Activated CD4-positive, CD25-positive, alpha-beta regulatory T cell treated with anti-CD3 and anti-CD28 coated beads, Interleukin-2, amount 50 U/mL, for 24 hours (primary cell): ENCODE results near the gene GPR39.

ENCODE experiments used
- ATAC-seq, 2 donors: fragments of 150-1000 bp; cut with Tn5 transposase; one replicate each; pipeline ENCODE4 v1.10.0; 2021; ENCODE audit warnings: mild to moderate bottlenecking in 1 of 2, moderate library complexity in 1 of 2

Gene GPR39

DNA sequence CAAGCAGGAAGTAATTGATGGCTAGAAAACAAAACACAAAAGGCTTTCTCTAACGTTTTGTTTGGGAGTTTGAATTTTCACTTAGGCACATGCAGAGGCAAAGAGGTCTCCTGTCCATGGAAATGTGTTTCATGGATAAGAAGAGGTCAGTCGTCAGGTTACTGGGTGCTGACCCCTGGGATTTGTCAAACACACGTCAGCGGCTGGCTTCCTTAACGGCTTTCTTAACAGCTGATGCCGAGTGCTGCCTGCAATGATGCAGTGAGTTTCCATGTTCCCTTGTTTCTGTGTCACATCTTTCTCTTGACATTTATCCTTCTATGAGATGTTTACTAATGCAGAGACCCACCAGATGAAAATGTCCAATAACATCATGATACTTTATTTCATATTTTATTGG, 31.7 kb downstream of the GPR39 start:
- no peak for ATAC-seq

DNA sequence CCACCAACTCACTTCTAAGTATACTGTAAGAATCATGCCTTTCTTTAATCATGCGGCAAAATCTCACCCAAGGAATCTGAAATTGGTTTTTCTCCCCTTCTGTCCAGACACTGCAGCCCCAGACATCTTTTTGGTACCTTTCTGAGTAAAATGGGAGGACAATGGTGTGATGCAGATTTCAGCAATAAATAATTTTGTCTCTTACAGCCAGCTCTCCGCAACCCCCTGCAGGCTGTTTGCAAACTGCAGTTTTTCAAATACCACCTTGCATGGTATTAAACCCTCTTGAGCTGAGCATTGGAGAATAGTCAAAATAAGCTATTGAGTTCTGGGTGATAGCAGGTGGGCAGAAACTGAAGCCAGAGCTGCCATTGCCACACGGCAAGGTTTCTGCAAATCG, 32.2 kb downstream of the GPR39 start:
- ATAC-seq = no peak

DNA sequence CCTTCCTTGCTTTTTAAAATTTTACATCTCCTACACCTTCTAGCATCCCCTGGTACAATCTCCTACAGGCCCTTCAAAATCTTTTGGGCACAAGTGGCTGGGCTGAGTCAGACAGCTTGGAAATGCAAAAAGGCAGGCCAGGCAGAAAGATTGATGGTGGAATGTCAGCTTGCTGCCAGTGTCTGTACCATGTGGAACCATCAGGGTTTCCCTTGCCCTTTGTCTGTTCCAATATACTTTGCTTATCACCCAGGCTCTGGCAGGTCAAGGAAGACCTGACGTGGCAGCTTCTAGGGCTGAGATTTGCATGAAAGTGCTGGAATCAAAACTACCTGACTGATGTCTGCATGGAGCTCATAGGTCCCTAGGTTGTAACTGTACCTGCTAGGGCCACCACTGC, 33.3 kb downstream of the GPR39 start:
- ATAC-seq = no peak

DNA sequence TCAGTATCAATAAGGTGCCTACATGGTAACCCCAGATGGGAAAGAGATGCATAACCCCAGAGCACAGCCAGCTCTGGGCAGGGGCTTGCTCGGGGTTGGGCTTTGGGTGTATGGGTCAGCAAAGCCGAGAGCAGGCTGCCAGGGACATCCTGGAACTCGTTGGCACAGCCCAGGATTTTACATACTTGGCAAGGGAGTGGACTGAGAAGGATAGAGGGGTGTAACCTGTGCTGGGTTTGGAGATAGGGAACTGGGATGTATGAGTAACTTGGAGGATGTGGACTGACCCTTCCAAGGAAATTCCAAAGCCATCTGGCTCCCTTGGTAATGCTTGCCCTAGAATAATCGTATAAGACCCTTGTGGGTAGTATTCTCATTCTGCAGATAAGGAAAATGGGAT, 44.2 kb downstream of the GPR39 start:
- ATAC-seq = no peak

DNA sequence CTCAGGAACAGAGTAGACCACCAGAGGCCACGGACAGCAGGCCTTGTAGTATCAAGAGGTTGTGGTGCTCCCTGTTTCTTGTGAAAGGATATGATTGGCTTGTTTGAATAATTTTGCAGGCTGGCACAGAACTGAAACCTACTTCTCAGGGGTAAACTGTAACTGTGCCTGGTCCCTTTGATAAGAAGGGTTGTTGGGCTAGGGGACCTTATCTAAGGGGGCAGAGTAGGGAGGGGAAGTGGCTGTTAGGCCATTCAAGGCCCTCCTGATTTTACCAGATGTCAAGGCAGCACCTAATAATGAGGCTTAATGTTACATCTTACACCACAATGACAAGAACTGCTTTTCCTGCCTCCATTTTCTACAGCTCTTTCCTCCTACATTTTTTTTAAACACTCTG, 45.6 kb downstream of the GPR39 start:
- ATAC-seq = no peak

DNA sequence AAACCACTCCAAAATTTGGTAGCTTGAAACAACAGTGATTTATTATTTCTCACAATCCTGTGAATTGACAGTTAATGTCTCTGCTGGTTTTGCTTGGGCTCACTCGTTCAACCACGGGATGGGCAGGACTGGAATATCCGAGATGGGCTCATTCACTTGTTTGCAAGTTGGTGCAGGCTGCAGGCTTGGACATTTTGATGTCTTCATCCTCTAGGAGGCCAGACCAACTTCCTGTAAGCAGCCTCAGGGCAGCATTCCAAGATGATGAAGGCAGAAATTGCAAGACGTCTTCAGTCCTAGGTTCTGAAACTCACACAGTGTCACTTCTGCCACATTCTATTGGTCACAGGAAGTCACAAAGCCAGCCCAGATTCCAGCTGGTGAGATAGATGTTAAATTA, 47.1 kb downstream of the GPR39 start:
- ATAC-seq = no peak

DNA sequence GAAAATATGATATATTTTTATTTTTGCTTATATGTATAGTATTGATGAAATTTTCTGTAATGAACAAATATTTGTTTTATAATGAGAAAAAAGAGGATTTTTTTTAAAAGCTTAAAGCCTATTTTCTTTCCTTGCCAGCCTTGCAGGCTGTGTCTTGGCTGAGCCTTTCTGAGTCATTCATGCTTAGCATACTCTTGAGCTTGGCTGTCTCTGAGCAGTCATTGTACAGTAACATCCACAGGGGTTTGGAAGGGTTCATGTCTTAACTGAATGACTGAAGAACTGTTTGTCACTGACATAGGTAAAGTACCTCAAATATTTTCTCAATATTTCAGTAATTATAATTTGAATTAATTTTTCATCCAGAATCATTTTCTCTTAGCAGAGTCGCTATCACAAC, 49.3 kb downstream of the GPR39 start:
- no peak for ATAC-seq

DNA sequence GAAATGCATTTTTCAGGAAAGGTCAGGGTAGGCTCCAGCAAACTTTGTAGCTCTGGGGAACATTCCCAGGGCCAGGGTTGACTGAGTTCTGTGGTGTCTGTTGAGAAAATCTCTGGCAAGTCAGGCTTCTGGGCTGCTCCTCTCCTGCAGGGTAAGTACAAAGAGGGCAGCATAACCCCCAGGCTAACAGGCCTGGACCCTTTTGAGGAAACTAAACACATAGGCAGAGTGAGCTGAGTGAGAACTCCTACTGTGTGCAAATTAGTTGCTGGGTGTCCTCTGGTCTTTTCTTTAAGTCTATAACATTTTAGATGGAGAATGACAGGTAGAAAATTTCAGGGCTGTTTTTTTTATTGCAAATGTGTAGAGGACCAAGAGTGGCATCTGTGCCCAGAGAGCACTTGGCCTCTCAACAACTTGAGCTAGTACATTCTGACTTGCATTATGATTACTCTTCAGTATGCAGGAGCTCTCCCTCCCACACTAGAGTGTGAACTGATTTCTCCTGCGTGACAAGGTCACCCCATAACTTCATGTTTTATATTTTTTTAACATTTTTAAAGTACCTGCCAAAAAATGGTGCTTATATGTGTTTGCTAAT, 49.9 kb downstream of the GPR39 start:
- no peak for ATAC-seq

DNA sequence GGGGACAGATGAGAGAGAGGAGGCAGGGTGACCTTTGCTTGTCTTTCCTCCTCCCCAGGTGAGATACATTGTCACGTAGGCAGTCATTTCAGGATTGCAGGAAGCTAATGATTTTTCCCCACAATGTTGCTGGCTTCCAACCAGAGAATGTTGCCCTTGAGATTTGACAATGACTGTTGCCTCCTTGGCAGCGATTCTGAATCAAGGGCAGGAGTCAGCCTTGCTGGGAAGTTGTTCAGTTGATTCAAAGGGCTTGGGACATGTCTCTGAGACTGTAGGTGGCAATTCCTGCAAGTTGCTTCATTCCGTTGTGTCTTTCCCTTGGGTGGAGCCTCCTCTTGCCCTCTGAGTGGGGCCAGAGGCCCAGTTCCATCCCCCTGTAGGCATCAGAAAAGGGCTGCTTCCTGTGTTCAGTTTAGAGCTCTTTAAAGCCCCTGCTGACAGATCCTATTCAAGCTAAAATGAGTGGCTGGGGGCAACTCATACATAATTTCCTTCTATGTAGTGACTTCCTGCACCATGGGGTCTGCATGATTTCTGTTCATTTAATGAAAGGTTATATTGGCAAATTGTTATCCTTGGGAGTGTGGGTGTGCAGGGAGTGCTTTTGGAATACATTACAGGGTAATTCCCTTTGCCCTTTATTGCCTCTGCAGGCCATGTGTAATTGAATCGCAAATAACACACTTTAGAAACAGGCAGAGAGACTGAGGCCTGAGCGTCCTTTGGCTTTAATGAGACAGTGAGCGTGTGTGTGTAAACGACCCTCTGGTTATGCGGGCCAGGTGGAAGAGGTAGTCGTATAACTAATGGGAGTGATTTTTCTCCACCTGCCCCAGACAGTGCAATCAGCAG, 52.4 kb downstream of the GPR39 start:
- no peak for ATAC-seq

DNA sequence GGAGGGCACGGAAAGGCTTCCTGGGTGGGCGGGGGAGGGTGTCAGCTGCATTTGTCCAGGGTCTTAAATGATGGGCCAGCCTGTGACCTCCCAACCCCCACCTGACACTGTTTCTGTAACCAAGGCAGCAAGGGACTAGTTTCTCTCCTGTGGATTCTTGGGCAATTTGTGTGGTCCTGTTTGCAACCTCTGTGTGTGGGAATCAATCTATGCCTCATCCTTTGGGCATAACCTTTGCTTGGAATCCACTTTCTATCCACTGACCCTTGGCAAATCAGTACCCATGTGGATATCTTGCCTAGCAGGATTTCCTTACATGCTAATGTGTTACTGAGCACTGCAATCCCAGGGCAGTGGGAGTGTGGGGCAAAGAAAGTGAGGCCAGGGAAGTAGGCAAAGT, 54.1 kb downstream of the GPR39 start:
- ATAC-seq = no peak

DNA sequence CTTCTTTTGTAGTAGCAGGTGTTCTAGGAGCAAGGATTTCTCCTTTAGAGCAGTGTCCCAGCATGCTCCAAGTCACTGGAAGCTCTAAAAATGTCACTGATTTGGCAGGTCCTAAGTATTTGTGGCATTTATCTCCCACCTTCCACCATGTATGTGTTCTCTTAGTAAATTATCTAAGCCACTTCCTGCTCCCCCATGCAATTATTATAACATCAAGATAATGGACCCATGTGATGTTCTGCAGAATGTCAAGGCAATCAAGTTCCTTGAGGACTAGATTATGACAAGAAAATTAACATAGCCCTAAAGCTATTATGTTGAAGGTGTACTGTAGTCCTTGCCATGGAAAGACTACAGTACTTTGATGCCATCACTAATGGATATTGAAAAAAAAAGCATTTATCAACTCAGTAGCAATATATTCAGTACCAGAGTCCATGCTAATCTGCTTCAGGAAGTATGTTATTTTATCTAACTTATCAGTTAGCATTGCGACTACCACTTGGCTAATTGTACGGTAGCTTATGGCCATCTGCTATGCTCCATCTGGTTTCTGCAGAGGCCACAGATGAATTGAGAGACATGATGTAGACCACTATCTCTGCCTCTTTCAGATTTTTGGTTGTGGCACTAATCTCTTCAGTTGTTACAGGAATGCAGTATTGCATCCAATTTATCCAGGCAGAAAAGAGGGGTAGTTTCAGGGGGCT, 56.7 kb downstream of the GPR39 start:
- no peak for ATAC-seq

DNA sequence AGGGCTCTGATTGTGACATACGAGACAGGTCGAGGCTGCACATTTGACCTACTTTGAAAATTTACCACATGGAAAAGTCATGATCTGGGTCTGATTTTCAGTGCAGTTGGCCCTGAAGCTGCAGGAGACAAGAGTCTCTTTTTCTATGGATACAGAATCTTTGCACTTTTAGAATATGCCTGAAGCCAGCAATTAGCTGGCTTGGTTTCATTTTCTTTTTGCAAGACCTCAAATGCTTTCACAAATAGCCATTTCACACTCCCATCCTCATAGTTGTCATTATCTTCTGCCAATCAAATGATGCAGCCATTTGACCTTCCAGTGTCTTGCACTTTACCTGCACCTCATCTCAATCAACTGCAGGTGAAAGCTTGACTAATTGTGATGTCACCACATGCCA, 59.0 kb downstream of the GPR39 start:
- no peak for ATAC-seq

DNA sequence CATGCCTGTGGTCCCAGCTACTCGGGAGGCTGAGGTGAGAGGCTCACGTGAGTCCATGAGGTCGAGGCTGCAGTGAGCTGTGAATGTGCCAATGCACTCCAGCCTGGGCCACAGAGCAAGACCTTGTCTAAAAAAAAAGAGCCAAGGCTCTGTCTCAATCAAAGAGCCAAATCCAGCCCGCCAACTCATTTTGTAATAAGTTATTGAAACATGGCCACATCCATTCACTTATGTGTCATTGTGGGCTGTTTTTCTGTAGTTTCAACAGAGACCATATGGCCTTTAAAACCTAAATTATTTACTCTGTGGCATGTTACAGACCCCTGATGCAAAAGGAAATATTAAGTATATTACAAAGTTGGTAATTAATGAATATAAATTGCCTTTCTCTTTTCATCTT, 60.8 kb downstream of the GPR39 start:
- no peak for ATAC-seq

DNA sequence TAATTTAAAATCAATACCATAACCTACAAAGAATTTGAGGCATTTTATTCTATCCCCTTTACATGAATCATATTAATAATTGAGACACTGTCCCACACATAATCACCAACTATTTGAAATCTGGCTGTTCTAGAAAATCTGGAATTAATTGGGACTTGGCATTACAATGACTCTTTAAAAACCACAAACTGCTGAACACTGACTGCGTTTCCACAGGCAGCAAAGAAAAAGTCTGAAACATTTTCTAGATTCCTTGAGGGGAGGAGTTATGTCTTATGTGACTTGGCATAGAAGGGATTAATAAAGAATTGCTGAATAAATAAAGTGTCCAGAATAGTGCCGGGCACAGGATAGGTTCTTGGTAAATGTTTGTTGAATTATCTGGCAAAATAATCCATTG, 61.4 kb downstream of the GPR39 start:
- ATAC-seq = no peak

DNA sequence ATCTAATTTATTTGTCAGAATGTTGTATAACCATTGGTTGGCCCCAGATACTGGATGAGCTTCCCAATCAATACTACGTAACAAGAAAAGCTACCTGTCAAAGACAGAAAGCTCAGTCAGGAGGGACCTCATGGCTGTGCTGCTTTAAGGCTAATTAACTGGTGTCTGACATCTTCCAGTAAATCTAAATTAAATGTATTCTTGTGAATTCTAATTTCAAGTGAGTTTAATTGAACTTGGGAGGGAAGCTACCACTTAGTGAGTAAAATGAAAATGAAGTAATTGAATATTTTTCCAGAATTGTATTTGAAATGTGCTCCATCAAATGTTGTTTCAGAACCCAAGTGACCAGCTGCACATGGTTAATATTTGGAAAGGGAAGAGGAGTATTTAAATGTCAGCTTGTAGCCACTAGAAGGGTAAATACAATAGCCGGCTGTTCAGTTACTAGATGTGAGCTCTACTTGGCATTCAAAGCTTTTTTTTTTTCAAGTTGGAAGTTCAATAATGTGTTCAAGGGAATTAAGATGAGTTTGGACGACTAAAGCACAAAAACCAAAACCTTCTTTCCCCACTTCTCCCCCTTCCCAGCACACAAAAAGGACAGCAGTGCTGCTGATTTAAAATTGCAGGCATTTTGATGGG, 62.0 kb downstream of the GPR39 start:
- no peak for ATAC-seq

DNA sequence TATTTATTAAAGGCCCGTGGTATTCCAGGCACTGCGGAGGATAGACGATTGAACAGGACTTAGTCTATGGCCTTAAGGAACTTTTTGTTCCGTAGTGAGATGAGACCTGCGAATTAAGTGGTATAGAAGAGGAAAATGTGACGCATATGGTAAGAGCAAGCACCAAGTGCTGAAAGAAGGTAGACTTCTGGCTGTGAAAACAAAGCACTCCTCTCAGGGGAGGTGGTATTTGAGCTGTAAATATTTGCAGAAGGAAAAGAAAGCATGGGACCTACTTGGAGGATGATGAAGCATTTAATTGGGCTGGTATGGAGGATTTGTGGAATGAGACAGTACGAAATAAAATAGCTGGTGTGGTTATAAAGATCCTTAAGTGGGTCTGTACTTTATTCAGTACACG, 62.5 kb downstream of the GPR39 start:
- no peak for ATAC-seq

DNA sequence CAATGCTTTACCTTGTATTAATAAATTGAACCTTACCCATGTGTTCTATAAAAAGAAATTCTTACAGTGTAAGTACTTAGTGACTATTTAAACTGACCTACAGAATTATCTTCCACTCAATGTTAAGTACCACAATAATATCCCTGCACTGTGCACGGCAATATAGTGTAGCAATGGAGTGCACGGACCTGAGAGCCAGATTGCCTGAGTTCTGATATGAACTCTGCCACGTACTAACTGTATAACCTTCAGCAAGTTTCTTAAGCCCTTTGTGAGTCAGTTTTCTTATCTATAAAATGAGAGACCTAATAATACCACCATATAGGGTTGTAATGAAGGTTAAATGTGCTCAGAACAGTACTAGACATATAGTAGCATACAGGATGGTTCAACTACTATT, 66.2 kb downstream of the GPR39 start:
- ATAC-seq = no peak

DNA sequence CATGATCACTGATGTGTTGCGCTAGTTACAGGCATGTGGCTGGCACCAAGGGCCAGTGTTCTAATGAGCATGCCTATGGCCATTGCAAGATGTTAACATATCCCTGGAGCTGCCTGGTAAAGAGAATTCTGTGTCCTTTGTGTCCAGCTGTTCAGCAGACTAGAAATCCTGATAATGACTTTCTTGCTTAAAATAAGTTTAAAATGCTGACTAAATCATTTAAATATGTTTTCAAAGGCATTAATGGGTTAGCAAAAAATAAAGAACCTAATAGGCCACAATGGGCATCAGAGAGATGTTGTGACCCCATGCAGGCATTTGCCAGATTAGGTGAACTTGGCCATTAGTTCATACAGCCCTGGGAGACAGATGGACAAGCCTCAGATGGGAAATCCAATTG, 67.5 kb downstream of the GPR39 start:
- no peak for ATAC-seq

DNA sequence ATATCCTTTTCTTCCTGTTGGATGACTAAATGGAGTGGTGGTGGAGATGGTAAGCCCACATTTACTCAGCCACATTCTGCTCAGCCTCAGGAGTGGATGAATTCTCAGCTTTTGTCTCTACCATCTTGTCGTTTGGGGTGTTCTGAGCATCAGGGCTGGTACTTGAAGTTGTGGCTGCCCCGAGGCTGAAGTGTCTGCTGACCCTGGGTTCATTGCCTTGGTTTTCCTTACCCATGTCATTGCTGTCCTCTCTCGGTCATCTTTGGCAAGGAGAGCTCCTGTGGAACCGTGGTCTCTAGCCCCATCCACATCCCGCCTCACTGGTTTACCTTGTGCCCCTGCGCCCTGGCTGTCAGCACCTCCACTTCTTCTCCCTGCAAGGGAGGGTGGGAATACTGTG, 71.9 kb downstream of the GPR39 start:
- no peak for ATAC-seq

DNA sequence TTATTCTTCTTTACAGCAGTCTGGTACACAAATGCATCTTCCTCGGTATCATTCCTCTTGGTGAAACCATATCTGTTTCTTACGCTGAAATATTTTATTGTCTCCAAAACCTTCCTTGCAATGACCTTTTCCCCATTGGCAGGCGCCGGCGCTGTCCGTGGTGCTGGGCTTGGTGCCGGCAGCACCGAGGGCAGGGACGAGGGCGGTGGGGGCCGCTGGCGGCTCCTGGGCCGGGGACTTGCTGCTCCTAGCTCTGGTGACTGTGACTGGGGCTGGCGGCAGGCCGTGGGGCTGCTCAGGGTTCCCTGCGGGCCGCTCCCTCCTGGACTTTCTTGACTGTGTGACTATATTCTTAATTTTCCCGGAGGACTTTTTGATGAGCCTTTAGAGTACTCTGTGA, 72.5 kb downstream of the GPR39 start:
- no peak for ATAC-seq

DNA sequence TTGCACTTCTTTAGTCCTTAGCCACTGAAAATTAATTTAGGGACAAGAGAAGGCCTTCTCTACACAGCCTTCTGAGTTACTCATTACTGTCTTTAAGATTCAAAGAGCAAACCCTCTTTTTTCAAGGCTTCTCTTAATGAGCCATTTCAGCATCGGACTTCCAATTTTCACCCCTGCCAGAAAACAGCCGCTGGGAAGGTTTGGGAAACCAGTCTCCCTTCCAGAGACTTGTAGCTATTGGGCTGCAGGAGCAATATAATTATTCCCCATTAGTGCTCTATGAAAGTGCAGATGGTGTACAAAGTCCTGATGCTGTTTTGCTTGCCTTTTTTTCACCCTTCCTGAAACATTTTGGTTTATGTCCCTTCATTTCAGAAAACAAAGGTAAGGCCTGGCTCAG, 79.3 kb downstream of the GPR39 start:
- no peak for ATAC-seq

DNA sequence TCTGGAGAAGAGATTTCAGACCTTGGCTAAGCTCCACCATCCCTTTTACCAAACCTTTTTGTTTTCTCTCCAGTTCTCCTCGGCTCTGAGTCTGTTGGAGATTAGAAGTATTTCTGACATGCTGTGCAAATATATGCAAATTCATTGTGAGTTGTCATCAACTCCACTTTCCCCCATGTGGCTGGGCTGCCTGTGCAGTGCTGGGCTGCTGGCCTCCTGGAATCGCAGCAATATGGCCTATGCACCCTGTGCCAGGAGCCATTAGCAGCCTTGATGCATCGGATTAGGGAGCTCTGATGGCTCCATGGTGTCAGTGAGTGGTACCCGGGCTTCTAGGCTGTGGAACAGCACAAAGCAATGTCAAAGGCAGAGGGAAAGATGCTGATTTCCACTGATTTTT, 80.0 kb downstream of the GPR39 start:
- ATAC-seq = no peak

DNA sequence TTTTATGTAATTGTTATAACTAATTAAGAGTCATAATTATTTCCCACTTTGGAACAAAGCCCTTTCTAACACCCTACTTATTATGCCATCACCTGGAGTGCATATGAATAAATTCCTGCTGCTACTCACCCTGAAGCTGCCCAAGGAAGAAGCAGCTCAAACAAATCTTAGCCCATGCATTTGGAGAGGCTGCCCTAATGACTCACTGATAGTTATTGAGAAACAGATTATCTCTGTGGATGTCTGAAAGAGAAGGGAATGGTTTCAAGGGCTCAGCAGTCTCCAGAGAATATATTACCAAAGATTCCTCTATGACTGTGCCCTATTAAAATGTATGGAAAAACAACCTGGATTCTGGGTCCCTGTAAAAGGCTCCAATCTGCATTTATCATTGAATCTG, 81.0 kb downstream of the GPR39 start:
- ATAC-seq = no peak

DNA sequence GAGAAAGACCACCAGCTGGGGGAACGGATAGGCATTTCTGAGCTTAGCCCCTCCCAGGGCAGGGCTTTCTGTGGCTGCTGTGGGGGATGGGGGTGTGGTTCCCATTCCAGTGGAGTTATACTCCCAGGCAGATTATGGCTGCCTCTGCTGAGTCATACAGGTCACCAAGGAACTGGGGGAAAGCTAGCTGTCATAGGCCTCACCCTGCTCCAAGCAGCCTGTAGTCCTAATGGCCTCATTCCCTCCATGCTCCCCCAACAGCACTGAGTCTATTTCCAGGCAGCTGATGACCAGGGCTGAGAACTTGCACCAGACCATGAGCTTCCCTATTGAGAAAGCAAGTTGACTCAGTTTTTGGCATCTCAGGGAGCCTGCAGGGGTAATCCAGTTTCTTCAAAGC, 87.1 kb downstream of the GPR39 start:
- ATAC-seq = no peak
